Putamen (tissue), 1 donor: Measurements from ENCODE around the gene FBXO2.
"Not testable (repeated sequence)": the region's sequence is repeated elsewhere in the genome, so short reads cannot be mapped to it uniquely, and the experiment has no call there.

Experiments used
- DNase-seq: peaks from one replicate; pipeline ENCODE4 v3.0.0-alpha.2; 2016; ENCODE audit warnings: low spot score

FBXO2 gene

GRCh38 chr1:11653101-11653860 lies 948 bp downstream of the FBXO2 start:
- no peak for DNase-seq

GRCh38 chr1:11652203-11652780 lies 1.9 kb downstream of the FBXO2 start:
- DNase-seq = no peak

GRCh38 chr1:11651017-11651416 lies 3.2 kb downstream of the FBXO2 start:
- no peak for DNase-seq

- no peak for DNase-seq
These were observed 3.8 kb downstream of the FBXO2 start for GRCh38 chr1:11650331-11650991.

- no peak for DNase-seq
These were observed 4.5 kb downstream of the FBXO2 start for GRCh38 chr1:11649624-11650330.

- no peak for DNase-seq
These were observed 5.0 kb downstream of the FBXO2 start for GRCh38 chr1:11649237-11649623.

GRCh38 chr1:11648732-11649158 lies 5.5 kb downstream of the FBXO2 start:
- no peak for DNase-seq

- DNase-seq = peak; percentile 95
These were observed 6.2 kb downstream of the FBXO2 start for GRCh38 chr1:11648039-11648438.

- DNase-seq = no peak
These were observed 6.9 kb downstream of the FBXO2 start for GRCh38 chr1:11647333-11647732.

- no peak for DNase-seq
These were observed 7.9 kb downstream of the FBXO2 start for GRCh38 chr1:11646317-11646716.

GRCh38 chr1:11645670-11646265 lies 8.5 kb downstream of the FBXO2 start:
- peak; percentile 82 for DNase-seq

GRCh38 chr1:11645270-11645669 lies 9.0 kb downstream of the FBXO2 start:
- DNase-seq = no peak

- no peak for DNase-seq
These were observed 10.4 kb downstream of the FBXO2 start for GRCh38 chr1:11643782-11644181.

GRCh38 chr1:11642418-11643017 lies 11.7 kb downstream of the FBXO2 start:
- DNase-seq = not testable (repeated sequence)

GRCh38 chr1:11641776-11642305 lies 12.4 kb downstream of the FBXO2 start:
- no peak for DNase-seq

- no peak for DNase-seq
These were observed 13.3 kb downstream of the FBXO2 start for GRCh38 chr1:11640944-11641343.

GRCh38 chr1:11640101-11640500 lies 14.1 kb downstream of the FBXO2 start:
- DNase-seq = no peak

- no peak for DNase-seq
These were observed 14.9 kb downstream of the FBXO2 start for GRCh38 chr1:11639372-11639771.

- no peak for DNase-seq
These were observed 16.1 kb downstream of the FBXO2 start for GRCh38 chr1:11638121-11638520.

GRCh38 chr1:11634365-11635192 lies 19.6 kb downstream of the FBXO2 start:
- no peak for DNase-seq
